HFFc6 (cell line): ENCODE results near the gene NPRL2. TPM values are rescaled to one million over a fixed set of nuclear protein-coding genes. Genes with fewer than 3 reads are reported as not detected.

Source experiments
- DNase-seq: peaks from one replicate; pipeline ENCODE4 v3.0.0-alpha.2; 2018
- H3K27ac Mint-ChIP-seq: 2 replicates; pipeline ENCODE4 v1.8.0; 2020; ENCODE audit warnings: mild to moderate bottlenecking, mixed read lengths
- H3K27me3 Mint-ChIP-seq: 2 replicates; pipeline ENCODE4 v1.8.0; 2021; ENCODE audit warnings: mild to moderate bottlenecking, moderate library complexity, mixed read lengths; ENCODE audit not compliant: insufficient read depth
- H3K36me3 Mint-ChIP-seq: 2 replicates; pipeline ENCODE4 v1.8.0; 2021; ENCODE audit warnings: low read depth, mixed read lengths
- H3K4me1 Mint-ChIP-seq: 2 replicates; pipeline ENCODE4 v1.8.0; 2020; ENCODE audit warnings: low read depth, mixed read lengths
- H3K4me3 Mint-ChIP-seq: 2 replicates; pipeline ENCODE4 v1.8.0; 2020; ENCODE audit warnings: mild to moderate bottlenecking, moderate library complexity, mixed read lengths
- H3K9me3 Mint-ChIP-seq: 2 replicates; pipeline ENCODE4 v1.8.0; 2020; ENCODE audit warnings: mild to moderate bottlenecking, mixed read lengths
- total RNA-seq, 6 experiments: library from RNA; stranded (reverse); fragmentation: NEBNext Ultra II Directional; extraction: Animal tissue kit (Norgen Biotek cat#: 25700); gene quantifications; 2 replicates in 1 of 6; 3 replicates in 5 of 6; pipeline ENCODE4 v1.2.3, GENCODE V29; 2021
- TF ChIP-seq, protein P1 (sequence below): fragments of 200-600 bp; sonication (generic); IDR thresholded peaks from 2 replicates; pipeline ENCODE4 v1.5.0; 2021; ENCODE audit warnings: antibody characterized with exemption, mild to moderate bottlenecking

NPRL2 gene
- total RNA-seq, 6 experiments from 2014 or later, result 12.3 to 18.7 (median 17.4) TPM

DNA sequence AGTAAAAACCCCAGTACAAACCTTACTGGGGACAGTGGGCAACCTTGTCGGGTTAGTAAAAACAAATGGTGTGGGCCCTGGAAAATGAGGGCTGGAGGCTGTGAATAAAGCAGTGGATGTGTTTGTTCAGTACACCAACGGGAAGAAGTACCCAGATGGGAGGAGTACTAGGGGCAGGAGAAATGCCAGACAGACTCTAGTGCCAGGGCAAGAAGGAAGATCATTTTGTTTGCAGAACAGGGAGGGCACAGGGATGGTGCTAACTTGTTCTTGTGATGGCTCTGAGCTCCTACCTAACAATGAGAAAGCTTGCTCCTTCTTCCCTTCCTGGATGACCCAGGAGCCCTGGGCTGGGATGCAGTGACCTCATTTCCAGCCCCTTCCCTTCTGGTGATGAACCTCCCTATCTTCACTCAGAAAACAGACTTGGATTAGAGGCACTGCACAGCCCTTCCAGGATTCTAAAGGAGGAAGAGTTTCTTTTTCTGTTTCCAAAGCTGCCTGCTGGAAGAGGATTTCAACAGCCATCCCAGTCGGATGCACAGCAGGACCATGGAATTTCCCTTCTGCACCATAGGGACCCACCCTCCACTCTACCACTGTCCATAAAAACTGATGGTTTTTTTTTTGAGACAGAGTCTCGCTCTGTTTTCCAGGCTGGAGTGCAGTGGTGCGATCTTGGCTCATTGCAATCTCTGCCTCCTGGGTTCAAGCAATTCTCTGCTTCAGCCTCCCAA lies 16.1 kb downstream of the NPRL2 start:
- peak overlapping the region; percentile 70 for H3K4me3 Mint-ChIP-seq

GRCh38 chr3:50333744-50334328 lies 16.7 kb downstream of the NPRL2 start:
- Mint-ChIP-seq H3K27me3 (peaks cover 3% of the 10 kb centered on the region; the same call in 1 of the 2 replicates), H3K4me1 (peaks cover 45% of the 10 kb centered on the region), H3K9me3 (no peaks in the 10 kb centered on the region), H3K36me3 (peaks cover 24% of the 10 kb centered on the region), H3K27ac (peak overlapping the region; percentile 88), H3K4me3 (peak overlapping the region; percentile 70)
- TF ChIP-seq, protein P1, sequence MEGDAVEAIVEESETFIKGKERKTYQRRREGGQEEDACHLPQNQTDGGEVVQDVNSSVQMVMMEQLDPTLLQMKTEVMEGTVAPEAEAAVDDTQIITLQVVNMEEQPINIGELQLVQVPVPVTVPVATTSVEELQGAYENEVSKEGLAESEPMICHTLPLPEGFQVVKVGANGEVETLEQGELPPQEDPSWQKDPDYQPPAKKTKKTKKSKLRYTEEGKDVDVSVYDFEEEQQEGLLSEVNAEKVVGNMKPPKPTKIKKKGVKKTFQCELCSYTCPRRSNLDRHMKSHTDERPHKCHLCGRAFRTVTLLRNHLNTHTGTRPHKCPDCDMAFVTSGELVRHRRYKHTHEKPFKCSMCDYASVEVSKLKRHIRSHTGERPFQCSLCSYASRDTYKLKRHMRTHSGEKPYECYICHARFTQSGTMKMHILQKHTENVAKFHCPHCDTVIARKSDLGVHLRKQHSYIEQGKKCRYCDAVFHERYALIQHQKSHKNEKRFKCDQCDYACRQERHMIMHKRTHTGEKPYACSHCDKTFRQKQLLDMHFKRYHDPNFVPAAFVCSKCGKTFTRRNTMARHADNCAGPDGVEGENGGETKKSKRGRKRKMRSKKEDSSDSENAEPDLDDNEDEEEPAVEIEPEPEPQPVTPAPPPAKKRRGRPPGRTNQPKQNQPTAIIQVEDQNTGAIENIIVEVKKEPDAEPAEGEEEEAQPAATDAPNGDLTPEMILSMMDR, result no peak
- DNase-seq, result no peak

More for the DNA sequence above, 16.1 kb downstream of the NPRL2 start:
- Mint-ChIP-seq H3K4me1 (peaks cover 52% of the 10 kb centered on the region), H3K9me3 (no peaks in the 10 kb centered on the region), H3K27ac (peak overlapping the region; percentile 88), H3K36me3 (peaks cover 28% of the 10 kb centered on the region), H3K27me3 (peaks cover 4% of the 10 kb centered on the region; the same call in 1 of the 2 replicates)
- no peak for DNase-seq
- TF ChIP-seq, protein P1, result no peak

- peaks cover 22% of the 10 kb centered on the region; the same call in 1 of the 2 replicates for H3K36me3 Mint-ChIP-seq
- H3K4me3 Mint-ChIP-seq, result no peak overlapping the region
- no peaks in the 10 kb centered on the region for H3K9me3 Mint-ChIP-seq
- no peak overlapping the region; the same call in 1 of the 2 replicates for H3K27ac Mint-ChIP-seq
- TF ChIP-seq, protein P1, result no peak
- H3K4me1 Mint-ChIP-seq, result peaks cover 46% of the 10 kb centered on the region
- no peak for DNase-seq
- peaks cover 5% of the 10 kb centered on the region for H3K27me3 Mint-ChIP-seq
These were observed 19.1 kb downstream of the NPRL2 start for GRCh38 chr3:50331364-50331907.

GRCh38 chr3:50330330-50330729 lies 20.2 kb downstream of the NPRL2 start:
- peaks cover 18% of the 10 kb centered on the region; the same call in 1 of the 2 replicates for H3K36me3 Mint-ChIP-seq
- H3K9me3 Mint-ChIP-seq, result no peaks in the 10 kb centered on the region
- H3K27me3 Mint-ChIP-seq, result peaks cover 5% of the 10 kb centered on the region
- DNase-seq, result no peak
- H3K4me1 Mint-ChIP-seq, result peaks cover 35% of the 10 kb centered on the region
- H3K27ac Mint-ChIP-seq, result no peak overlapping the region
- TF ChIP-seq, protein P1, result no peak
- H3K4me3 Mint-ChIP-seq, result no peak overlapping the region

DNA sequence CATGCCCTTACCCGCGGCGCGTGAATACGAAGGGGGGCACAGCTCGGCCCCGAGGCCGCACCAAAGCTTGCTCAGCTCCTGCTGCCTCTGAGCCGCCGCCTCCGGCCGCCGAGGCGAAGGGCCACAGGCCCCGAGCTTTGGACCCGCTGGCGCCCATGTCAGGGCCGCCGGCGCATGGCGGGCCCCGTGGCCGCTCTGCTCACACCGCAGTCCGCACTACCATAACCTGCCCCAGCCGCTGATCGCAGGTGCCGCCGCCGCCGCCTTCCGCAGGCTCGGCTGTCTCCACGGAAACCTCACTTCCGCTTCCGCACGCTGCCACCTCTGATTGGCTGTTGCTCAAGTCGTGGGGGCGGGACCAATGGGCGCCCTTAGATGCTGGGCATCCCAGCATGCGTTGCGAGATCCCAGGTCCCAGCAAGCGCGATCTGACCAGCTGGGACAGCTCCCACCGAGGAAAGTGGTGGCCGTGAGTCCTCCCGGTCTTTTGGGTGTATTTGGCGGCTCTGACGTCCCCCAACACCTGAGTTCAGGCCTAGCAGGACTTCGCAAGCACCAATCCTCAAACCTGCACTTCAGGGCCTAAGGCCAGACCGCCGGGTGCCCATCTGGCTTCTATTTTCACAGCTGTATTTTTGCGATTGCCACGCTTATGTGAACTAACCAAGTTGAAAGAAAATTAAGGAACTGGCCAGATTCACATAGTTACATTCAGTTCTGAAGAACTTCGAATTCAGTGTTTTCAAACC lies 22.5 kb downstream of the NPRL2 start, which contains the start of gene TUSC2:
TUSC2 (minus strand) TSS at position 281 of the 749 bp plus-strand sequence; CDS start at position 157, 124 bp downstream.
- H3K4me3 Mint-ChIP-seq, result peak within 1 kb of the TSS; percentile 94
- peaks cover 7% of the 10 kb centered on the region; the same call in 1 of the 2 replicates for H3K36me3 Mint-ChIP-seq
- no peaks in the 10 kb centered on the region for H3K9me3 Mint-ChIP-seq
- H3K27ac Mint-ChIP-seq, result peak within 1 kb of the TSS; percentile 84
- peak; percentile 94 for DNase-seq
- H3K27me3 Mint-ChIP-seq, result peaks cover 2% of the 10 kb centered on the region
- peaks cover 14% of the 10 kb centered on the region for H3K4me1 Mint-ChIP-seq
- TF ChIP-seq, protein P1, result no peak
